NCI-H128 (cell line): ENCODE results near the gene MTMR3.
"Not testable (repeated sequence)": the region's sequence is repeated elsewhere in the genome, so short reads cannot be mapped to it uniquely, and the experiment has no call there.

Experiments
- DNase-seq: peaks from one replicate; lab custom pipeline; 2025; ENCODE audit not compliant: unreplicated experiment; lab: John Stamatoyannopoulos, UW

The MTMR3 gene

DNA sequence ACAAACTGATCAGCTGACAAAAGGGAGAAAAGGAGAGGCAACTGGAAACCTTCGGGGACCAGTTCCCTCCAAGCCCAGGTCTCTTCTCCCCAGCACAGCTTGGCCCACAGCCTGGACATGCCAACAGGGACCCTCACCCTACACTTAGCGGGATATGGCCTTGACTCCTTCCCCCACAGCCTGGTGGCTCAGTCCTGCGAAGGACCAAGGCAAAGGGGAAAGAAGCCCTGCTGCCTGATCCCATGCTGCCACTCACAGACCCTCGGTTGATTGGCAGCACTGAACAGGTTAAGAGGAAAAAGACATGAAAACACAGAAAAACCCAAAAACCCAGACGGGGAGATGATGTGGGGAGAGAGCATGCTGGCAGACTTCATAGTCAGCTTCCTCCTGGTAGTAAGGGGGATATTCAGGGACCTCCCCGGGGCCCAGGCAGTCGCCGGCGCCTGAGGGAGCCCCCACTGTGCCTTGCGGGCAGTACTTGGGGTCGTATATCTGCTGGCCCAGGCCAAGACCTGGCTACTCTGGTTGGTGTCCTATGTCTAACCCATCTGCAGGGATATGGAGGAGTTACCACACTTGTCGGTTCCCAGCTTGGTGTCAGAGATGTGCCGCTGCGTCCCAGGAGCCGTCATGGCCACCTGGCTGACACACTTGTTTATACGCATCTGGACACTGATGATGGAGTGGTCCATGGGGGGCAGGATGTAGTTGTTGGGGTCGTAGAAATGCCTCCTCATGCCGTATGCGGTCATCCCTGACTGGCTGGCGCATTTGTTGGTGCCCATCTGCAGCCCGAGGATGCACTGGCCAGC, 163.1 kb downstream of the MTMR3 start:
- DNase-seq: no peak

DNA sequence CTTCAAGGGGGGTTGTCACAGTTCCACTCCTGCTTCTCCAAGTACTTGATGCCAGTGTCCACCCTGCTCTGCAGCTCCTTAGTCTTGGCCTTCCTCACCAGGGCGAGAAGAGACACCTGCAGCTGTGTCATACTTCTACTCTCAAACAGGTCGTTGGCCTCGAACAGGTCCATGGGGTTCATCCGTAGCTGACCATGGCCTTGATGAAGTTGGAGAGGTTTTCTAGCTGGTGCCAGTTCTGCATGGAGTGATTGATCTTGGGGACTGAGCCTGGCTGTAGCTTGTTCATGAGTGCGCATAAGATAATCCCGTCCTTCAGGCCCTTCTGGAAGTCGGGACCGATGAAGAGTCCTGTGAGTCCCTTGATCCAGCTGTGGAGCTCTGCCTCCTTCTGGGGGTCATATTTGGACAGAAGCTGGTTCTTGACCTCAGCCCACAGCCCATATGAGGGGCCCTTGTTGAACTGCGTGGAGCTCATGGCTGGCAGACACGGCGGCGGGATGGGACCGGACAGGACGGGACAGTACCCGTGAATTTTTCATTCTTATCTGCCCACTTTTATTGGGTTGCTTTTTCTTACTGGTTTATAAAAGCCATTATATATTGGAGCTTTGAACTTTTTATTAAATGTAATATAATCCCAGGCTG, 163.9 kb downstream of the MTMR3 start:
- DNase-seq: no peak

DNA sequence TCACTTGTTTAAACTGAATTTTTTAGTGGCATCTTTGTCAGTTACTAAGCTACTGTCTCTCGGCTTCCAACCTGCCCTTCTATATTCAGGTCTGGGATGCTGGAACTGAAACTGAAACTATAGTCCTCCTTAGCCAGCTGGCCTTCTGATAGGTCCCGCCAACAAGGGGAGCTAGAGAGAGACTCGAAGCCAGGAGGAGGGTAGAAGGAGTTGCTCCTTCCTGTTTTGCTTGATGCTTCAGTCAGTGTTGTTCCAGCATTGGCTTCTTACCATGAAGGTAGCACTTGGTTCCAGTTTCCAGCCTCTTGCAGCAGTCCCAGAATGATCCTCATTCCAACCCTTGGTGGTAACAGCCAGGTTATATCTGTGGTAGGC, 164.4 kb downstream of the MTMR3 start:
- no peak for DNase-seq

DNA sequence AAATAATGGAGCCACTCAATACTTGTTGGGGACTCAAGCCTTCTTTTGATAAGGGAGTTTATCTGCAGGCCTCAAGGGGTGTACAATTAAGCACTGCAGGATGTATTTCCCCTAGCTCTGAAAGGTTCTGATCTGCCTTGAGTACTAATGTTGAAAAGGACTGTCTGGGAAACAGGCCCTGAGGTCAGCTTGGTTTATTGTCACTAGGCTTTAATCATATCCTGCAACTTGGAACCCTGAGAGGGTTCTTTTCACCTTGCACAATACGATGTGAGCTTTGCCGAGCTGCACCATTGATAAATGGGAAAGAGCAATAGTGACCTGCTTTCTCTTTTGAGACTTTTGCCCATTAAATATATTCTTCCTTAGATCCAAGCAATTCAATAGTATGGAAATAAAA, 165.7 kb downstream of the MTMR3 start:
- no peak for DNase-seq

DNA sequence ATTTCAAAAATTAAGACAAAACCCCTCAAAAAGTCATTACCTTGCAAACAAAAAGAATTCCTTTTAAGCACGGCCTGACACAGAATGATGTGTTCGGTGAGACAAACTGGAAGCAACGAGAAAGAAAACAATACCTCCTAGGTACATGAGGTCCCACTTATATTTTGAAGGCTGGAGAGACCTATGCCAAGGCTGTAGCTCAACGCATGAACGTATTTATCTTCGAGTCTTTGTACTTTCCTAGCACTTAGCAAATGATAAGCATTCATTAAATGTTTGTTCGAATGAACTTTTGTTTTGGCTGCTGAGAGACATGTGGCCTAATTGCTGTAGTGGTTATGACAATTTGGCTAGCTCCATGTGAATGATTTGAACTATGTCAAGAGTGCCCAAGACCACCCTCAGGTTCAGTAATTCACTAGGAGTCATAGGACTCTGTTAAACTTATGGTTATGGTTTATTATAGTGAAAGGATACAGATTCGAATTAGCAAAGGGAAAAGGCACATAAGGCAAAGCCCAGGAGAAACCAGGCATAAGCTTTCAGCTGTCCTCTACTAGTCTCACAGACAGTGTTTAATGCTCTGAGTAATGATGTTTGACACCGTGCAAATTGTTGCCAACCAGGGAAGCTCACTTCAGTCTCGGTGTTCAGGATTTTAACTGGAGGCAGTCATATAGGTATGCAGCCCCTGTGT, 171.2 kb downstream of the MTMR3 start:
- DNase-seq: no peak

DNA sequence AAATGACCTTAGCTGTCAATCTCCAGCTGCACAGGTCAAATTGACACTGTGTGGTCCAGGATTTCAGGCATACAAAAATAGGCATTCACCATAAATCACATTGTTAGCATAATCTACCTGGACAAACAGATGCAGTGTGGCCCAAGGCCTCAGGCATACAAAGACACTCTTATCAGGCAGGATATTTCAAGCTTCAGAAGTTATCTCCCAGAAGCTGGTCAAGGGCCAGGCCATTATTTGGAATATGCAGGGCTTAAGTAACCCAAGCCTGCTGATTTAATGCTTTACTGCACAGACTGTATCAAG, 171.7 kb downstream of the MTMR3 start:
- DNase-seq: no peak

DNA sequence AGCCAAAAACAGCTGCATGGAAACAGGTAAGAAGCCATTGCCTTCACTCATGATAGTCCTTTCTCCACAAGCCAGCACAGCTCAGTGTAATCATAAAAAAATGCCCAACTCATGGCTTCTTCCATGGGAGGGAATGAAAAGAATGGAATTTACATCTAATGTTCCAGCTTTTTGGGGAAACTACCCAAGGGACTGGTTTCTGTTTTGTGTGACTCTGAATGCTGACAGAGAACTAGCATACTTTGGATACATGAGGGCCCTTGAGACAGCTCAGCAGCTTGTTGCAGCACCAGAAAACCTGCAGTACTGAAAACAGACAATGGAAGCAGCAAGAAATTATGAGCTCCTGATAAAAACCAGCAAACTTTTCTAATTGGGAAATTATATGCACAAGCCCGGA, 173.0 kb downstream of the MTMR3 start:
- DNase-seq: no peak

DNA sequence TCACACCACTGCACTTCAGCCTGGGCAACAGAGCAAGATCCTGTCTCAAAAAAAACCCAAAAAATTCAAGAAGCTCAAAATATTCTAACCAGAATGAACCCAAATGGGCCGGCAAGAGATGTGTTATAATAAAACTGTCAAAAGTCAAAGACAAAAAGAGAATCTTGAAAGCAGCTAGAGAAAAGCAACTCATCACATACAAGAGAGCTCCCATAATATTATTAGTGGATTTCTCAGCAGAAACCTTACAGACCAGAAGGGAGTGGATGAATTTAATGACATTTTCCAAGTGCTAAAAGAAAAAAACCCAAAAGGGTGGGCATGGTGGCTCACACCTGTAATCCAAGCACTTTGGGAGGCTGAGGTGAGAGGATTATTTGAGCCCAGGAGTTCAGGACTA, 174.4 kb downstream of the MTMR3 start:
- DNase-seq: no peak

DNA sequence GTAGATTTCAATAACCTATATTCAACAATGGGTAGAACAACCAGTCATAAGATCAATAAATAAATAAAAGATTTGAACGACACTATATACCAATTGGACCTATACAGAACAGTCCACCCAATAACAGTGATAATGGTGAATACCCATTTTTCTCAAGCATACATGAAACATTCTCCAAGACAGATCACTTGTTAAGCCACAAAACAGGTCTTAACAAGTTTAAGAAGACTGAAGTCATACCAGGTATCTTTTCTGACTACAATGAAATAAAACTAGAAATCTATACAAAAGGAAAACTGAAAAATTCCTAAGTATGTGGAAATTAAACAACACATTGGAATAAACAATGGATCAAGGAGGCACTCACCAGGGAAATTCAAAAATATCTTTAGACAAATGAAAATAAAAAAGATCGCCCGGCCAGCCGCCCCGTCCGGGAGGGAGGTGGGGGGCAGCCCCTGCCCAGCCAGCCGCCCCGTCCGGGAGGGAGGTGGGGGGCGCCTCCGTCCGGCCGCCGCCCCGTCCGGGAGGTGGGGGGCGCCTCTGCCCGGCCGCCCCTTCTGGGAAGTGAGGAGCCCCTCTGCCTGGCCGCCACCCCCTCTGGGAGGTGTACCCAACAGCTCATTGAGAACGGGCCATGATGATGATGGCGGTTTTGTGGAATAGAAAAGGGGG, 176.5 kb downstream of the MTMR3 start:
- not testable (repeated sequence) for DNase-seq

DNA sequence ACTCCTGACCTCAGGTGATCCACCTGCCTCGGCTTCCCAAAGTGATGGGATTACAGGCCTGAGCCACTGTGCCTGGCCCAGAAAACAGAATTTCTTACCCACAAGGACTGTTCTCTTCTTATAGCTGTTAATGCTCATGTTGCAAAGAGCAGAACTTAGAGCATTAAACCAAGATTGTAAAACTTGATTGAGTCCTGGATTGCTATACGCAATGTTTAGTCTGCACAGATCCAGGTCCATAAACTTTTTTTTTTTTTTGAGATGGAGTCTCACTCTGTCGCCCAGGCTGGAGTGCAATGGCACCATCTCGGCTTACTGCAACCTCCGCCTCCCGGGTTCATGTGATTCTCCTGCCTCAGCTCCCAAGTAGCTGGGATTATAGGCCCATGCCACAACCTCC, 178.1 kb downstream of the MTMR3 start:
- not testable (repeated sequence) for DNase-seq

DNA sequence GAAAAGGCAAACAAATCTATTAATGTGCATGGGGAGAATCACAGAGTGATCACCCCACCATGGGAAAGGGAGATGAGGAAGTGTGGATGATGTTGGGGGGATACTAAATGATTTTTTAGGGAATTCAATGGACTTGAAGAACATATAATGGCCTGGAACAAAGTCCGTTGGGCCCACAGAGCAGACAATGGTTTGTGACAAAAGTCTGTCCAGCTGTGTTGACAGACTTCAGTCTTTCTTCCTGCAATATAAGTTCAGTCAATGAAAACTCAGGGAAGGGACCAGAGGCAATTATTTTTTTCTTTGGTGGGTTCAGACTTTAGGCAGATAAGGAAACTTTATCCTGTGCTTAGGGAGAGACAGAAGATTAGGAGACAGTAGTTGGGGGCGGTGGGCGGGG, 179.3 kb downstream of the MTMR3 start:
- no peak for DNase-seq

DNA sequence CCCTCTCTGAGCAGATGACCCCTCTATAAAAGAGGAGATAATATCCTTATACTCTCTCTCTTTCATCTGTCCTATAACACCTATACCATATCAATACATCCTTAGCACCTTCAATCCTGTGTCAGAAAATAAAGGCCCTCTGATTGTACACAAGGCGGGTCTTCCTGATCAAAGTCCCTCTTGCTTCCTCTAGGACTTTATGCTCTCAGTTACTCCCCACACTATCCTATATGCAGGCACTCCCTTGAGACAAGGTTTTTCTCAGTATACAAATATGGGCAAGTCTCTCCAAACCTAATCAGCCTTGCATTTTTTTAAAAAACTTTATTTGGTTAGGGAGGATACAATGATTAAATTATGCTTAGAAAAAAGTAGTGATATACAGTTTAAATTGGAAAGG, 180.0 kb downstream of the MTMR3 start:
- DNase-seq: no peak

DNA sequence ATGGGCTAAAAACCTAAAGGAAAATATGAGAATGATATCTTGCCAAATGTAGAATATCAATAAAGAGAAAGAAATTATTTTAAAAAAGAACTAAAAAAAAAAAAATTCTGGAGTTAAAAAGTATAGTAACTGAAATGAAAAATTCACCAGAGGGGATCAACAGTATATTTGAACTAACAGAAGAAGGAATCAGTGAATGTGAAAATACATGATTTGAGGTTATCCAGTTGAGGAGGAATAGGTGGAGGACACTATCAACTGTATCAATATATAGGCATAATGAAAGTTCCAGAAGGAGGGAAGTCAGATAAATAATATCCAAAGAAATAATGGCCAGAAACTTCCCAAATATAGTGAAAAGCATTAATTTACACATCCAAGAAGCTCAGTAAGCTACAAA, 181.2 kb downstream of the MTMR3 start:
- no peak for DNase-seq

DNA sequence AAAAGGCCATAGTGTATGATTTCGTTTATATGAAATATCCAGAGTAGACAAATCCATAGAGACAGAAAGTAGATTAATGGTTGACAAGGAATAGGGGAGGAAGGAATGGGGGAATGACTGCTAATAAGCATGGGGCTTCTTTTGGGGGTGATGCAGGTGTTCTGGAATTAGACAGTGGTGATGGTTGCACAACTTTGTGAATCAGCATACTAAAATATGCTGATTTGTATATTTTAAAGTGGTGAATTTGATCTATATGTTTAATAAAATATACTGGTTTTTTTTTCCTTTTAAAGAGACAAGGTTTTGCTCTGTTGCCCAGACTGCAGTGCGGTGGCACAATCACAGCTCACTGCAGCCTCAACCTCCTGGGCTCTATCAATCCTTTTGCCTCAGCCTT, 190.8 kb downstream of the MTMR3 start:
- no peak for DNase-seq

DNA sequence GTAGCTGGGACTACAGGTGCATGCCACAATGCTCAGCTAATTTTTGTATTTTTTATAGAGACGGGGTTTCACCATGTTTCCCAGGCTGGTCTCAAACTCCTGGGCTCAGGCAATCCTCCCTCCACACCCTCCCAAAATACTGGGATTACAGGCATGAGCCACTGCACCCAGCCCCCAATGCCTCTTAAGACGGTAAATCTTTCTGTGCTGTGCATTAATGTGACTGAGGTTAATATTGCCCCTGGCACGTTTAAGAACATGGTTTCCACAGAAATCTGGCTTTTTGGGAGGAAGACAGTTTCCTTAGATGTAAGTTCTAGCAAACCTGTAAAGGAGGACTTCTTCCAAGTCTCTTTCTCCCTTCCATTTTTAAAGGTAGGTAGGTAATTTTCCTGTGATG, 191.2 kb downstream of the MTMR3 start:
- no peak for DNase-seq

DNA sequence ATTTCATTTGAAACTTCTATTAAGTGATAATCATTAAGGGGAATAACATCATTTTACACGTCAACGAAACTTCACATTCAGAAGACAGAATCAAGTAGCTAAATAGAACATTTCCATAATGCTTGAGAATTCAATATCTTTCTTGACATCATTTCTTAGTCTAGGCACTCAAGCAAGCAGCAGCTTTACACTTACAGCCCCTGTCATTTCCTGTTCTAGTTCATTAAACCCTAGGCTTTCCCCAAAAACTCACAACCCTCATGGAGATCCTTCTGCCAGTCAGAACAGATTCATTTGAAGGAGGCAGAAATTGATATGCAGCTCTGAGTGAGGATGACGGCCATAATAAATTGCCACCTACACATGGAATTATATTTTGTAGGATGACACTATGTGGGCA, 192.0 kb downstream of the MTMR3 start:
- DNase-seq: no peak

DNA sequence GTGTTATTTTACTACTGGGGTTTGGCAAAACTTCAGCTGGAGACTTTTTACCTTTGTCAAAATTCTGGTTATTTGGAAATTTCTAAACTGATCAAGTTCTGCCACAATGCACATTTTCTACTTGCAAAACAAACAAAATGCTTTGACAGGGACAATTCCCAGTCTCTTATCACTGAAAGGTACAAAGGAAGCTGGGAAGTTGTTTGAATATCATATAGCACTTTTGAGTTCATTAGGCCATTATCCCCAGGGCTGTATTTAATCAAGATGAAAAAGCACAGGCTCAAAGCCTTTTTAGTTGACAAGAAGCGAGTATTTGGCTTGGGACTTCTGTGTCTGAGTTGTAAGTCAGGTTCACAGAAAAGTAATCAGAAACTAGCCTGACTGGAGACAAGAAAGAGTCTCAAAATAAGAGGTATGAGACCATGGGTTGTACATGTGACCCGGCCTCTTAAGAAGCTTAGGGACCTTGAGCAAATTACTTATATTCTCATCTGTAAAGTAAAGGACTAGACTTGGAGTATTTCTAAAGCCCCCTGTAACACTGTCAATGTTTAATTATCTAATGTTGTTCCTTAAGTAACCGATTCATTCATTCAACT, 194.4 kb downstream of the MTMR3 start:
- DNase-seq: no peak

DNA sequence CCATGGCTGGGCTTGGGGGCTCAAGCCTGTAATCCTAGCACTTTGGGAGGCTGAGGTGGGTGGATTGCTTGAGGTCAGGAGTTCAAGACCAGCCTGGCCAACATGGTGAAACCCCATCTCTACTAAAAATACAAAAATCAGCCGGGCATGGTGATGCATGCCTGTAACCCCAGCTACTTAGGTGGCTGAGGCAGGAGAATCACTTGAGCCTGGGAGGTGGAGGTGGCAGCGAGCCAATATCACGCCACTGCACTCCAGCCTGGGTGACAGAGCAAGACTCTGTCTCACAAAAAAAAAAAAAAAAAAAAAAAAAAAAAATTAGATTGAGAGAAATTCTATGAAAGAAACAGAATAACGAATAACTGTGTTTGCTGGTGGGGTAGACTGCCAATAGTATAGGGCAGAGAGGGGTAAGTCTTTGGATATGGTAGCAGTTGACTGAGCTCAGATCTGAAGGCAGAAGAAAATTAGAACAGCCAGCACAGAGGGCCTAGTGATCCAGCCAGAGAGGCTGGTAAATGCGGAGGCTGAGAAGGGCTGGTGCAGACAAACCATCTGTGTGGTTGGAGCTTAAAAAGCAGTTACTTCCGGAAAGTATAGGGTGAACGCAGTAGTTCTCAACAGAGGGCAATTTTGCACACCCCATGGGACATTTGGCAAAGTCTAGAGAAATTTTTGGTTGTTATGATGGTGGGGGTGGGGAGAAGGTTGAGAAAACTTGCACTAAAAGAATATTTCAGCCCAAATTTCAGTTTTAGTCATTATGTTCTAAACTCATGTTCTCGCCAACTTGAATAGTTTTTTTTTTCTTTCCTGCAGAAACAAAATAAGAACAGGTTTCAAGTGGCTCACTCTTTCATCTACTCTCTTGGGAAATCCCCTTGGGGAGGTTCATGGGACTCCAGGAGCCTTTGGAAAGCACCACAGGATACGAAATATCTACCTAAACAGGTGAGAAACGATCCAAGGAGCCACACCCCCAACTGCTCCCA, 195.6 kb downstream of the MTMR3 start:
- DNase-seq: no peak

DNA sequence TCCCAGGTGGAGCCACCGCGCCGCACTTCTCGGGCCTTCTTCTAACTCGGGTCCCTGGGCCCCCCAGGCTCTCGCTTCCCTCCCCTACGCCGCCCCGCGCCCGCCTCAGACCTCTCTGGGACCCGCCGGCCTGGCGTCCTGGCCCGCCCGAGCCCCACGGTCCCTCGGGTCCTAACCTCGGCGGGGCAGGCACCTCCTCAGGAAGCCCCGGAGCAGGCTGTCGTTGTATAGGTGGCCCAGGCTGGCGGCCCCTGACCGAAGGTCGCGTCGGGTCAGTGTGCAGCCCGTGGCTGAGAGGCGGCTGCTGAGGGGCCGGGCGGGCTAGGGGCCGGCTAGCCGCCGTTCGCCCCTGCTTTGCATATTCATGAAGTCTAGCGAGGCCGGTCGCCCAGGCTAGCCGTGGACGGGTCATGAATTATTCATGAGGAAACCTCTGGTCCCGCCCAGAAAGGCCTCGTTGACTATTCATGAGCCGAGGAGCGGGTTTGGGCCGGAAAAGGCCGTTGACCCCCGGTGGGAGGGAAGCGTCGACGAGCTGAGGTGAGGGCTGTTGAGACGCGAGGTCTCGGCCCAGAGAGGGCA, 197.1 kb downstream of the MTMR3 start, which contains the start of gene HORMAD2:
HORMAD2 (plus strand) TSS at position 513 of the 582 bp plus-strand sequence. CDS start 13,489 bp downstream, outside the sequence.
- no peak for DNase-seq
